Liver (tissue), 9 donors: ENCODE data around the gene DPP7. TPM values are rescaled to one million over a fixed set of nuclear protein-coding genes. Genes with fewer than 3 reads are reported as not detected.
"Not testable (repeated sequence)": the region's sequence is repeated elsewhere in the genome, so short reads cannot be mapped to it uniquely, and the experiment has no call there.

Source experiments
- DNase-seq: peaks from one replicate; pipeline ENCODE4 v3.0.0-alpha.2; 2017; ENCODE audit warnings: low spot score
- H3K27ac ChIP-seq, 2 donors: one replicate each; pipeline ENCODE4 v1.7.0; 2013; ENCODE audit warnings: inconsistent platforms in 2 of 2, low read length in 2 of 2, control low read depth in 1 of 2, low read depth in 1 of 2, mild to moderate bottlenecking in 1 of 2
- H3K27me3 ChIP-seq, 4 donors: one replicate each; pipeline versions ENCODE4 v1.6.1 to v1.7.0; 2013; ENCODE audit warnings: low read length in 3 of 4, inconsistent platforms in 1 of 4, mild to moderate bottlenecking in 1 of 4, moderate library complexity in 1 of 4; ENCODE audit not compliant: control insufficient read depth in 4 of 4, insufficient read depth in 4 of 4
- H3K36me3 ChIP-seq, 4 donors: one replicate each; pipeline versions ENCODE4 v1.6.1 to v1.7.0; 2013; ENCODE audit warnings: low read length in 3 of 4, mild to moderate bottlenecking in 3 of 4, low read depth in 1 of 4, moderate library complexity in 1 of 4; ENCODE audit not compliant: control insufficient read depth in 4 of 4, insufficient read depth in 3 of 4
- H3K4me1 ChIP-seq, 4 donors: one replicate each; pipeline versions ENCODE4 v1.6.1 to v1.7.0; 2013; ENCODE audit warnings: low read length in 3 of 4, mild to moderate bottlenecking in 3 of 4, moderate library complexity in 1 of 4; ENCODE audit not compliant: control insufficient read depth in 4 of 4, insufficient read depth in 4 of 4
- H3K4me3 ChIP-seq, 3 donors: one replicate each; pipeline versions ENCODE4 v1.6.1 to v1.7.0; 2013; ENCODE audit warnings: low read length in 3 of 3, control low read depth in 1 of 3, low read depth in 1 of 3, mild to moderate bottlenecking in 1 of 3
- H3K9ac ChIP-seq, 2 donors: one replicate each; pipeline ENCODE4 v1.7.0; 2013; ENCODE audit warnings: low read length in 2 of 2, mild to moderate bottlenecking in 2 of 2, moderate library complexity in 2 of 2, control low read depth in 1 of 2, low read depth in 1 of 2
- H3K9me3 ChIP-seq, 4 donors: one replicate each; pipeline versions ENCODE4 v1.6.1 to v1.7.0; 2013; ENCODE audit warnings: low read length in 3 of 4; ENCODE audit not compliant: control insufficient read depth in 4 of 4
- FOXA1 ChIP-seq: IDR thresholded peaks from 2 replicates; pipeline ENCODE4 v1.6.1; 2016; ENCODE audit warnings: antibody characterized with exemption
- FOXA2 ChIP-seq: IDR thresholded peaks from 2 replicates; pipeline ENCODE4 v1.6.1; 2016; ENCODE audit warnings: antibody characterized with exemption
- GABPA ChIP-seq, 2 donors: IDR thresholded peaks in 1 of 2; conservative IDR thresholded peaks in 1 of 2; 2 replicates each; pipeline ENCODE4 v1.6.1; 2016; ENCODE audit warnings: antibody characterized with exemption in 2 of 2, mild to moderate bottlenecking in 1 of 2, moderate library complexity in 1 of 2
- HNF4A ChIP-seq, 2 donors: conservative IDR thresholded peaks; 2 replicates each; pipeline ENCODE4 v1.6.1; 2016; ENCODE audit warnings: antibody characterized with exemption in 2 of 2, mild to moderate bottlenecking in 2 of 2
- JUND ChIP-seq, 2 donors: IDR thresholded peaks; 2 replicates each; pipeline ENCODE4 v1.6.1; 2016; ENCODE audit warnings: antibody characterized with exemption in 2 of 2
- NR2F2 ChIP-seq: IDR thresholded peaks from 2 replicates; pipeline ENCODE4 v1.6.1; 2016; ENCODE audit warnings: antibody characterized with exemption
- TAF1 ChIP-seq: conservative IDR thresholded peaks from 2 replicates; pipeline ENCODE4 v1.6.1; 2016; ENCODE audit warnings: antibody characterized with exemption, mild to moderate bottlenecking
- YY1 ChIP-seq: IDR thresholded peaks from 2 replicates; pipeline ENCODE4 v1.6.1; 2016; ENCODE audit warnings: antibody characterized with exemption, mild to moderate bottlenecking
- WGBS: extraction: QIAGEN DNeasy Blood & Tissue Kit; methylation state at CpG from one replicate; pipeline ENCODE4 v1.1.7; 2013; 5-methylcytosine and 5-hydroxymethylcytosine counted together
- polyA plus RNA-seq, 2 donors: library from polyadenylated mRNA; stranded (reverse) in 1 of 2; unstranded in 1 of 2; fragments of 200-250 nt in 1 of 2; fragments of >200 nt in 1 of 2; fragmentation: Nextera tagmentation in 1 of 2; extraction: Ambion mirVana in 1 of 2; gene quantifications; one replicate each; pipeline versions ENCODE4 v1.2.1 to v1.2.3, GENCODE V29; 2013 to 2015
- total RNA-seq, 2 donors: library from RNA; depleted of rRNA; stranded (reverse); fragments of >200 nt; gene quantifications; one replicate each; pipeline ENCODE4 v1.2.3, GENCODE V29; 2014
- TF ChIP-seq, protein P1 (sequence below): IDR thresholded peaks from 2 replicates; pipeline ENCODE4 v1.6.1; 2016; ENCODE audit warnings: antibody characterized with exemption
- TF ChIP-seq, protein P2 (sequence below): IDR thresholded peaks from 2 replicates; pipeline ENCODE4 v1.6.1; 2016; ENCODE audit warnings: antibody characterized with exemption
- donor health status: healthy.
- donor health status: healthy.
- donor health status: healthy.
- donor health status: healthy.
- donor health status: healthy.

DPP7 gene
- total and polyA plus RNA-seq, 4 donors, result 25.0 to 71.1 (median 50.7) TPM

DNA sequence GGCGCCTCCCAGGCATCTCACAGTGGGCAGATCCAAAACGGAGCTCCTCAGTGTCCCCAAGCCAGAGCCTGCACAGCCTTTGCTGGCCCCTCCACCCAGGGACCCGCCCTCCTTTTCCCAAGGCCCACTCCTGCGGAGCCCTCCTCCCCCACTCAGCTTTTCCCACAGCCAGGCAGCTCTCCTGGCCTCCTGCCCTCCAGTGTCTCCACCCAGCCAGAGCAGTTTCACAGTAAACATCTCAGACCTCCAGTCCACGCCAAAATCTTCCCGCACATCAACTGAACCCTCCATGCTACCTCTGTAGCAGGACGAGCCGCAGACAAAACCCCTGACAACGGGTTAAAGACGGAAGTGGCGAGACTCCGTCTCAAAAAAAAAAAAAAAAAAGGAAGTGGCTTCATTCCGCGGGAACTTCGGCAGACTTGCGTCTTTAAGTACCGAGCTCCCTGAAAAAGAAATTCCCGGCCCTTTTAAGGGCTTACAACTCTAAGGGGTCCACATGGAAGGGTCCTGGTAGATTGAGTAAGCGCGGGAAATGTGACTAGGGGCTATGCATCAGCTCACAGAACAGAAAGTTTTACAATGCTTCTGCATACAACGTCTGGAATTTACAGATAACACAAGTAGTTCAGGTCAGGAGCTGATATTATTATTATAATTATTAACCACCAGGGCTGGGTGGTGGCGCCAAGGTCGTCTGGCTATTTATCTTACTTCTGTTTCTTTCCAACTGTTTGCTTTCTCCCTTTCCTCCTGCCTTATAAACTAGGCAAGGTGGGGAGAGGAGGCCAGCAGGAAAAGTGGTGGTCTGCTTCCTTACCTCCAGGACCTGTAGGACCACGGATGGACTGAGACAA is 13.0 kb upstream of the DPP7 start:
- no peaks in the 10 kb centered on the region for H3K36me3 ChIP-seq
- peaks cover 6 to 28% (median 17%) of the 10 kb centered on the region in 4 donors for H3K4me1 ChIP-seq
- 29% methylated on average over 24 of the region's 24 CpGs for WGBS
- H3K9ac ChIP-seq, result peak overlapping the region in 1 of 2 donors; percentile 37
- H3K27me3 ChIP-seq, result no peaks in the 10 kb centered on the region
- peak overlapping the region in 1 of 3 donors; percentile 14 for H3K4me3 ChIP-seq
- H3K27ac ChIP-seq, result peak overlapping the region in 1 of 2 donors; percentile 19
- peaks cover 0 to 1% (median 0%) of the 10 kb centered on the region in 4 donors for H3K9me3 ChIP-seq
- DNase-seq, result peak; percentile 62
- TF ChIP-seq, protein P1, sequence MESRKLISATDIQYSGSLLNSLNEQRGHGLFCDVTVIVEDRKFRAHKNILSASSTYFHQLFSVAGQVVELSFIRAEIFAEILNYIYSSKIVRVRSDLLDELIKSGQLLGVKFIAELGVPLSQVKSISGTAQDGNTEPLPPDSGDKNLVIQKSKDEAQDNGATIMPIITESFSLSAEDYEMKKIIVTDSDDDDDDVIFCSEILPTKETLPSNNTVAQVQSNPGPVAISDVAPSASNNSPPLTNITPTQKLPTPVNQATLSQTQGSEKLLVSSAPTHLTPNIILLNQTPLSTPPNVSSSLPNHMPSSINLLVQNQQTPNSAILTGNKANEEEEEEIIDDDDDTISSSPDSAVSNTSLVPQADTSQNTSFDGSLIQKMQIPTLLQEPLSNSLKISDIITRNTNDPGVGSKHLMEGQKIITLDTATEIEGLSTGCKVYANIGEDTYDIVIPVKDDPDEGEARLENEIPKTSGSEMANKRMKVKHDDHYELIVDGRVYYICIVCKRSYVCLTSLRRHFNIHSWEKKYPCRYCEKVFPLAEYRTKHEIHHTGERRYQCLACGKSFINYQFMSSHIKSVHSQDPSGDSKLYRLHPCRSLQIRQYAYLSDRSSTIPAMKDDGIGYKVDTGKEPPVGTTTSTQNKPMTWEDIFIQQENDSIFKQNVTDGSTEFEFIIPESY, result no peak
- TF ChIP-seq FOXA2 (no peak), NR2F2 (no peak), TAF1 (no peak), GABPA (IDR thresholded peaks at IDR 0.05 in 1 of 2, conservative IDR thresholded peaks at IDR 0.05 in 1 of 2) (peak; percentile 16 to 22), JUND (IDR thresholded peaks at IDR 0.05) (no peak), FOXA1 (no peak), YY1 (no peak)
- TF ChIP-seq, protein P2, sequence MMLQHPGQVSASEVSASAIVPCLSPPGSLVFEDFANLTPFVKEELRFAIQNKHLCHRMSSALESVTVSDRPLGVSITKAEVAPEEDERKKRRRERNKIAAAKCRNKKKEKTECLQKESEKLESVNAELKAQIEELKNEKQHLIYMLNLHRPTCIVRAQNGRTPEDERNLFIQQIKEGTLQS, result no peak

DNA sequence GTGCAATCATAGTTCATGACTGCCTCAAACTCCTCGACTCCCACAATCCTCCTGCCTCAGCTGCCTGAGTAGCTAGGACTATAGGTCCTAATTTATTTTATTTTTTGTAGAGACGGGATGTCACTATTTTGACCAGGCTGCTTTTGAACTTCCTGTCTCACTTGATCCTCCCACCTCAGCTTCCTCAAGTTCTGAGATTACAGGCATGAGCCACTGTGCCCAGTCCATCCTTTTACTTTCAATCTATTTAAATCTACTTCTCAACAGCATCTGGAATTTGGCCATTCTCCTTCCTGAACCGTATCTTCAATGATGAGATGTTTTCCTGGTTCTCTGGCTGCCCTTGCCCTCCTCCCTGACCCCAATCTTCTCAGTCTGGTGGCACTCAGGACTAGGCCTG is 12.3 kb upstream of the DPP7 start:
- Histone ChIP-seq H3K36me3 (no peaks in the 10 kb centered on the region), H3K27me3 (no peaks in the 10 kb centered on the region), H3K4me1 (peaks cover 6 to 28% (median 17%) of the 10 kb centered on the region in 4 donors), H3K27ac (peak overlapping the region in 1 of 2 donors; percentile 19), H3K4me3 (no peak overlapping the region), H3K9me3 (no peaks in the 10 kb centered on the region), H3K9ac (no peak overlapping the region)
- TF ChIP-seq HNF4A (conservative IDR thresholded peaks at IDR 0.05), result no peak
- WGBS, result 47% methylated on average over 3 of the region's 3 CpGs
- DNase-seq, result no peak

DNA sequence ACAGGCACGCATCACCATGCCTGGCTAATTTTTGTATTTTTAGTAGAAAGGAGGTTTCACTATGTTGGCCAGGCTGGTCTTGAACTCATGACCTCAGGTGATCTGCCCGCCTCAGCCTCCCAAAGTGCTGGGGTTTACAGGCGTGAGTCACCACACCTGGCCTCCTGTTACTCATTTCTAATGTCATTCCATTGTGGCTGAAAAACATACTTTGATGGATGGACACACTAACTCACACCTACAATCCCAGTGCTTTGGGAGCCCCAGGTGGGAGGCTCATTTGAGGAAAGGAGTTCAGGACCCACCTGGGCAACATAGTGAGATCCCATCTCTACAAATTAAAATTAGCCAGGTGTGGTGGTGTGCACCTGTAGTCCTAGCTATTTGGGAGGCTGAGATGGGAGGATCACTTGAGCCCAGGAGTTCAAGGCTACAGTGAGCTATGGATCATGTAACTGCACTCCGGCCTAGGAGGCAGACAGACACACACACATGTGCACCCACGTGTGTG is 9.5 kb upstream of the DPP7 start:
- not testable (repeated sequence) for H3K9ac ChIP-seq, H3K27me3 ChIP-seq, H3K4me3 ChIP-seq, DNase-seq, H3K36me3 ChIP-seq, H3K9me3 ChIP-seq, H3K27ac ChIP-seq
- 90% methylated on average over 5 of the region's 5 CpGs for WGBS
- H3K4me1 ChIP-seq, result peaks cover 0 to 21% (median 13%) of the 10 kb centered on the region in 4 donors

DNA sequence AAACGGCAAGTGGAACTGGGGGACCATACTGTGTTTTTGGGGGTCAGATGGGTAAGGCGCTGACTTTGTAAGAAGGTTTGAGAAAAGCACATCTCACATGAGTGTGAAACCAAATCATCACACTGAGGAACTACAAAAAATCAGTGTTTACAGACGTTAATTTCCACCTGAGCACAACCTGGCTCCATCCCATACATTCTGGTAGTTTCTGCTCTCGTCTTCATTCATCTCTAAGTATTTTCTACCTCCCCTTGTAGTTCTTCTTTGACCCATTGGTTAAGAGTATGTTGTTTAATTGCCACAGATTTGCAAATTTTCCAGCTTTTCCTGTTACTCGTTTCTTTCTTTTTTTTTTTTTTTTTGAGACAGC is 8.9 kb upstream of the DPP7 start:
- no peak overlapping the region for H3K4me3 ChIP-seq
- TF ChIP-seq TAF1, result no peak
- DNase-seq, result no peak
- no peak overlapping the region for H3K27ac ChIP-seq
- H3K9me3 ChIP-seq, result no peaks in the 10 kb centered on the region
- H3K9ac ChIP-seq, result no peak overlapping the region
- H3K4me1 ChIP-seq, result peaks cover 0 to 15% (median 8%) of the 10 kb centered on the region in 4 donors
- no peaks in the 10 kb centered on the region for H3K36me3 ChIP-seq
- H3K27me3 ChIP-seq, result no peaks in the 10 kb centered on the region
- 80% methylated on average over 5 of the region's 5 CpGs for WGBS

DNA sequence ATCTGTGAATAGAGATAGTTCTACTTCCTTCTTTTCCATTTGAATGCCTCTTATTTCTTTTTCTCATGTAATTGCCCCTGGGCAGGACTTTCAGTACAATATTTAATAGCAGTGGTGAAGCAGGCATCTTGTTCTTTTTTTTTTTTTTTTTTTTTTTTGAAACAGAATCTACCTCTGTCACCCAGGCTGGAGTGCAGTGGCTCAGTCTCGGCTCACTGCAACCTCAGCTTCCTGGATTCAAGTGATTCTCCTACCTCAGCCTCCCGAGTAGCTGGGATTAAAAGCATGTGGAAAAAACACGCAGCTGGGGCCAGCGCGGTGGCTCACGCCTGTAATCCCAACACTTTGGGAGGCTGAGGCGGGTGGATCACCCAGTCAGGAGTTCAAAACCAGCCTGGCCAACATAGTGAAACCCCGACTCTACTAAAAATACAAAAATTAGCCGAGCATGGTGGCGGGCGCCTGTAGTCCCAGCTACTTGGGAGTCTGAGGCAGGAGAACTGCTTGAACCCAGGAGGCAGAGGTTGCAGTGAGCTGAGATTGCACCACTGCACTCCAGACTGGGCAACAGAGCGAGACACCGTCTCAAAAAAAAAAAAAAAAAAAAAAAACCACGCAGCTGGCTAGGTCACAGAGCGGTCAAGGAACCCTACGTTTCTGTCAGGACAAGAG is 8.4 kb upstream of the DPP7 start:
- H3K36me3 ChIP-seq, H3K9me3 ChIP-seq, H3K4me3 ChIP-seq, H3K27ac ChIP-seq, H3K27me3 ChIP-seq, H3K9ac ChIP-seq, H3K4me1 ChIP-seq, DNase-seq: not testable (repeated sequence)
- WGBS, result 89% methylated on average over 16 of the region's 16 CpGs
